GM23338 (cell line): ENCODE results near the gene FGF2. TPM values are rescaled to one million over a fixed set of nuclear protein-coding genes. Genes with fewer than 3 reads are reported as not detected.

ENCODE experiments used
- ATAC-seq: fragments of 200-7000 bp; cut with Tn5 transposase; 3 replicates; pipeline ENCODE4 v1.9.1; 2020
- DNase-seq: peaks from one replicate; pipeline ENCODE4 v3.0.0-alpha.2; 2015; ENCODE audit warnings: low spot score
- H2AFZ ChIP-seq: fragments of 200-600 bp; sonication (generic); 2 replicates; pipeline ENCODE4 v1.8.0; 2016; ENCODE audit warnings: antibody characterized with exemption, mild to moderate bottlenecking, moderate library complexity
- H3F3A ChIP-seq: fragments of 200-600 bp; sonication (generic); replicated peaks from 2 replicates; pipeline ENCODE4 v1.8.0; 2017; ENCODE audit warnings: antibody characterized with exemption, mixed run types, low read depth
- H3K27ac ChIP-seq: fragments of 200-600 bp; sonication (generic); 2 replicates; pipeline ENCODE4 v1.6.1; 2016; ENCODE audit warnings: low read depth
- H3K27me3 ChIP-seq: fragments of 200-600 bp; sonication (generic); 2 replicates; pipeline ENCODE4 v1.8.0; 2016; ENCODE audit warnings: mild to moderate bottlenecking, mixed run types, moderate library complexity; ENCODE audit not compliant: insufficient read depth
- H3K36me3 ChIP-seq: fragments of 200-600 bp; sonication (generic); 2 replicates; pipeline ENCODE4 v1.8.0; 2016; ENCODE audit warnings: mild to moderate bottlenecking; ENCODE audit not compliant: insufficient read depth
- H3K4me1 ChIP-seq: fragments of 200-600 bp; sonication (generic); 2 replicates; pipeline ENCODE4 v1.8.0; 2016; ENCODE audit warnings: mild to moderate bottlenecking, moderate library complexity; ENCODE audit not compliant: insufficient read depth
- H3K4me2 ChIP-seq: fragments of 200-600 bp; sonication (generic); 2 replicates; pipeline ENCODE4 v1.7.1; 2017; ENCODE audit warnings: mixed run types
- H3K4me3 ChIP-seq: fragments of 200-600 bp; sonication (generic); 2 replicates; pipeline ENCODE4 v1.6.1; 2016; ENCODE audit warnings: mixed run types
- H3K79me2 ChIP-seq: fragments of 200-600 bp; sonication (generic); replicated peaks from 2 replicates; pipeline ENCODE4 v1.8.0; 2017; ENCODE audit warnings: mild to moderate bottlenecking; ENCODE audit not compliant: insufficient read depth
- H3K9me2 ChIP-seq: fragments of 200-600 bp; sonication (generic); 2 replicates; pipeline ENCODE4 v1.8.0; 2017; ENCODE audit not compliant: insufficient read depth
- H4K20me1 ChIP-seq: fragments of 200-600 bp; sonication (generic); replicated peaks from 2 replicates; pipeline ENCODE4 v1.8.0; 2017; ENCODE audit warnings: mild to moderate bottlenecking; ENCODE audit not compliant: insufficient read depth
- H3K27ac Mint-ChIP-seq: 2 replicates; pipeline ENCODE4 v1.8.0; 2020; ENCODE audit warnings: inconsistent platforms, mild to moderate bottlenecking, moderate library complexity, mixed read lengths
- H3K27me3 Mint-ChIP-seq: 3 replicates; pipeline ENCODE4 v1.8.0; 2022; ENCODE audit warnings: low read depth, mild to moderate bottlenecking, moderate library complexity, mixed read lengths, inconsistent platforms; ENCODE audit not compliant: insufficient read depth, poor library complexity
- H3K36me3 Mint-ChIP-seq: 3 replicates; pipeline ENCODE4 v1.8.0; 2021; ENCODE audit warnings: low read depth, mild to moderate bottlenecking, inconsistent platforms, moderate library complexity, mixed read lengths
- H3K4me1 Mint-ChIP-seq: 3 replicates; pipeline ENCODE4 v1.8.0; 2020; ENCODE audit warnings: mild to moderate bottlenecking, inconsistent platforms, mixed read lengths
- H3K4me3 Mint-ChIP-seq: 3 replicates; pipeline ENCODE4 v1.8.0; 2021; ENCODE audit warnings: moderate library complexity, mild to moderate bottlenecking, inconsistent platforms, mixed read lengths
- H3K9me3 Mint-ChIP-seq: 3 replicates; pipeline ENCODE4 v1.8.0; 2020; ENCODE audit warnings: moderate library complexity, mild to moderate bottlenecking, inconsistent platforms, mixed read lengths
- CREB1 ChIP-seq: fragments of 250-450 bp; sonication (Bioruptor Pico); IDR thresholded peaks from 2 replicates; pipeline ENCODE4 v1.5.0; 2020; ENCODE audit warnings: low read depth, mild to moderate bottlenecking, moderate library complexity
- CTCF ChIP-seq, 2 experiments: fragments of 200-600 bp in 1 of 2; sonication (generic) in 1 of 2; conservative IDR thresholded peaks; 2 replicates each; pipeline versions ENCODE4 v1.5.1 to v1.6.1; 2016 to 2017; ENCODE audit warnings: antibody characterized with exemption in 2 of 2, low read depth in 2 of 2, mild to moderate bottlenecking in 2 of 2, moderate library complexity in 1 of 2
- ETS1 ChIP-seq: IDR thresholded peaks from 2 replicates; pipeline ENCODE4 v1.6.1; 2016; ENCODE audit warnings: antibody characterized with exemption
- EZH2 ChIP-seq: fragments of 200-600 bp; sonication (generic); IDR thresholded peaks from one replicate; pipeline ENCODE4 v1.8.0; 2017; ENCODE audit warnings: antibody characterized with exemption, mild to moderate bottlenecking, low read depth; ENCODE audit not compliant: unreplicated experiment
- EZH2phosphoT487 ChIP-seq: fragments of 200-600 bp; sonication (generic); IDR thresholded peaks from one replicate; pipeline ENCODE4 v1.8.1; 2018; ENCODE audit warnings: antibody characterized with exemption; ENCODE audit not compliant: unreplicated experiment
- JUNB ChIP-seq: IDR thresholded peaks from one replicate; pipeline ENCODE4 v1.6.1; 2016; ENCODE audit warnings: antibody characterized with exemption; ENCODE audit not compliant: unreplicated experiment
- NANOG ChIP-seq: IDR thresholded peaks from 2 replicates; pipeline ENCODE4 v1.6.1; 2016; ENCODE audit warnings: antibody characterized with exemption, borderline replicate concordance
- POLR2AphosphoS5 ChIP-seq: IDR thresholded peaks from 2 replicates; pipeline ENCODE4 v1.6.1; 2016; ENCODE audit warnings: antibody characterized with exemption, low read depth
- REST ChIP-seq: IDR thresholded peaks from one replicate; pipeline ENCODE4 v1.6.1; 2018; ENCODE audit warnings: antibody characterized with exemption; ENCODE audit not compliant: unreplicated experiment
- STAT1 ChIP-seq: IDR thresholded peaks from one replicate; pipeline ENCODE4 v1.6.1; 2016; ENCODE audit warnings: antibody characterized with exemption; ENCODE audit not compliant: unreplicated experiment
- ZNF114 ChIP-seq: fragments of 250-450 bp; sonication (Bioruptor Pico); IDR thresholded peaks from 2 replicates; pipeline ENCODE4 v1.5.0; 2020; ENCODE audit warnings: mild to moderate bottlenecking, moderate library complexity
- ZNF331 ChIP-seq: fragments of 250-450 bp; sonication (Bioruptor Pico); IDR thresholded peaks from 2 replicates; pipeline ENCODE4 v1.5.0; 2020; ENCODE audit warnings: low read depth, mild to moderate bottlenecking, moderate library complexity
- ZNF462 ChIP-seq: fragments of 250-450 bp; sonication (Bioruptor Pico); IDR thresholded peaks from 2 replicates; pipeline ENCODE4 v1.5.0; 2020; ENCODE audit warnings: mild to moderate bottlenecking, moderate library complexity
- polyA plus RNA-seq: library from polyadenylated mRNA; unstranded; fragments of >200 nt; fragmentation: Nextera tagmentation; extraction: Ambion mirVana; gene quantifications from 2 replicates; pipeline ENCODE4 v1.2.1, GENCODE V29; 2016
- total RNA-seq: library from RNA; depleted of rRNA; stranded (reverse); fragments of >200 nt; shearing (Covaris generic); gene quantifications from 2 replicates; pipeline ENCODE4 v1.2.3, GENCODE V29; 2014

Gene FGF2
- total and polyA plus RNA-seq, 2 experiments from 2014 or later: 28.3 to 84.4 TPM

GRCh38 chr4:122912810-122913575 is 86.4 kb downstream of the FGF2 start:
- no peaks in the 10 kb centered on the region for H3F3A ChIP-seq
- H3K4me2 ChIP-seq: no peak overlapping the region
- H3K27me3 ChIP-seq: no peaks in the 10 kb centered on the region
- no peaks in the 10 kb centered on the region for H4K20me1 ChIP-seq
- no peak overlapping the region for H3K27ac ChIP-seq
- H3K9me3 Mint-ChIP-seq: no peaks in the 10 kb centered on the region
- DNase-seq (no peak), ATAC-seq (peak; percentile 59; the same call in 2 of the 3 replicates)
- peaks cover 2% of the 10 kb centered on the region; the same call in 2 of the 3 replicates for H3K4me1 Mint-ChIP-seq
- H3K27ac Mint-ChIP-seq: no peak overlapping the region
- no peak overlapping the region for H3K4me3 Mint-ChIP-seq
- TF ChIP-seq CTCF (conservative IDR thresholded peaks at IDR 0.05; ENCODE audit: low read depth in 2 of 2) (no peak), ZNF462 (CRISPR knock-in tag) (no peak), NANOG (no peak), JUNB (no peak), ZNF114 (CRISPR knock-in tag) (no peak), STAT1 (no peak), ETS1 (no peak), EZH2phosphoT487 (no peak), EZH2 (no peak), POLR2AphosphoS5 (no peak), ZNF331 (no peak), REST (no peak), CREB1 (CRISPR knock-in tag) (no peak)
- no peaks in the 10 kb centered on the region for H3K27me3 Mint-ChIP-seq
- H3K9me2 ChIP-seq: no peaks in the 10 kb centered on the region
- no peaks in the 10 kb centered on the region for H3K36me3 ChIP-seq
- H3K36me3 Mint-ChIP-seq: no peaks in the 10 kb centered on the region
- no peak overlapping the region for H3K4me3 ChIP-seq
- H3K4me1 ChIP-seq: peaks cover 5% of the 10 kb centered on the region
- no peaks in the 10 kb centered on the region for H3K79me2 ChIP-seq
- H2AFZ ChIP-seq: no peak overlapping the region
